M059J (cell line): ENCODE data around the gene CEP135. TPM values are rescaled to one million over a fixed set of nuclear protein-coding genes. Genes with fewer than 3 reads are reported as not detected.
"Not testable (repeated sequence)": the region's sequence is repeated elsewhere in the genome, so short reads cannot be mapped to it uniquely, and the experiment has no call there.

ENCODE experiments used
- DNase-seq: peaks from one replicate; pipeline ENCODE4 v3.0.0-alpha.2; 2012; ENCODE audit warnings: low read depth
- total RNA-seq: library from RNA; depleted of rRNA; stranded (reverse); fragments of >200 nt; shearing (Covaris generic); gene quantifications from 2 replicates; pipeline ENCODE4 v1.2.3, GENCODE V29; 2014

The CEP135 gene
- total RNA-seq, 1 experiment from 2014 or later: 2.8 TPM

DNA sequence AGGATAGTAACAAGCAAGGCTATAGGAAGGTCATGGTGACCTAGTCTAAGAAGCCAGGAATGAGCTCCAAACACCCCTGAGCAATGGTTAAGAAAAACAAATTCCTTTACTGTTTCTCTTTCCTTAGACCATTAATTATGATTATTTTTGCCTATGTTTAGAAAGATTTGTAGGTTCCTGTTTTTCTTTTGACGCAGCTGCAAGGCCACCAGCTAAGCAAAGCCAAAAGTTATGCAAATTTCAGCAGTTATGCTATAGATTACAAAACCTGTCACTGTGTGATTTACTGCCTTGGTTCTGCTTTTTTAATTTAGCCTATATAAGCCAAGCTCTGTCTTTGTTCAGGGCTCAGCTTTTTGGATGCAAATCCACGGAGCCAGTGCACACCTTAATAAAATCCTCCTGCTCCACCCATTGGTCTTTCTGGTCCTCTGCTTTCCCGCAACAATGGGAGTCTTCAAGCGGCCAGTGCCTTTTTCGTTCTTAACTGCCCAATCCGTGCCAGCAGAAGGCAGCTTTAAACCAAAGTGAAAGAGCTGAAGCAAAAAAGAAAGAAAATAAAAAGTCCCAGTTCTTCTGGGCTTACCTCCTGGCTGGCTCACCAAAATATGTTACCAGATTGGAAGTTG is 1.4 kb upstream of the CEP135 start:
- DNase-seq: peak; percentile 21

DNA sequence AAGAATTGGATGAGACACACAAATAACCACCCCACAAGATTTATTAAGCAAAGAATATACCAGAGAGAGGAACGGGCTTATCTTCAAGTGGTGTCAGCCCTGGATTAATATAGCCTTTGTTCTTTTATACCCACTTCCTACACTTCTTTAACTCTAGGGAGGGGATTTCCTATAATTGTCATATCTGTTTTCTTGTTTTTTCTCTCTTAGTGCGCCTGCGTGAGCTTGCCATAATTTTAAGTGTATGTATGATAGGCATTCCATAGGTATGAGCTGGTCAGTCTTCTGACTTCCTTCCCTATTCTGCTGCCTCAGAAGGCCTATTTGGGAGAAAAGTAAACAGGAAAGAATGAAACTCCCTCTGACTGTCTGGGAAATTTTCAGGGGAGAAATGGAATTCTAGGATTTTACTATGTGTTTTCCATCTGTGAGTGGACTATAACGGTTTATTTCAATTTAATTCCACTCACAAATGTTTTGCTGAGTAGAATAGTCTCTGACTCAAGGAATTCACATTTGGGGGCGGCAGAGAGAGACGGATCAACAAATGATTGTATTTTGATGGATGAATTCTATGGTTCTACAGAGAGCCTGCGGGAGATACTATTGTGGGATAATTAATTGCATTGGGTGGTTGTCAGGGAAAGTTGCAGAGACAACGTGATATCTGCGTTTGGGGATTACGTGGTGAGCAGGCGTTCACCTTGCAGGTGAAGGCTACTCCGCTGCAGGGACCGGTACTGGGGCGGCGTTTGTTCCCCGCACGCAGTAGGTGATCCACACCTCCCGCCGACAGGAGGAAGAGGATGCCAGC is 626 bp upstream of the CEP135 start:
- peak; percentile 85 for DNase-seq

DNA sequence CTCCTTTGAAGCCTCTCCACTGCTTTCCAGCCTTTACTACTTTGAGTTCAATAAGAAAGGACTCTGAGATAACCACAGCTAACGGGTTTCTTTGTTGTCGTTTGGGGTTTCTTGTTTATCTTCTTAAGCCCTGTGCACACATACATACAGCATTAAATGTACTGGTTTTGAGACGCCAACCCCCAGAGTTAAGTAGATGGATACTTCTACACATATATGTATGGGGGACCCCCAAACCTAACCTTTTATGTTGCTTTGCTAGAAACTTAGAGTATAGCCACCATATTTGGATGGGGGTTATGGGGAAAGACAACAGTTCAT is 697 bp downstream of the CEP135 start:
- DNase-seq: no peak

DNA sequence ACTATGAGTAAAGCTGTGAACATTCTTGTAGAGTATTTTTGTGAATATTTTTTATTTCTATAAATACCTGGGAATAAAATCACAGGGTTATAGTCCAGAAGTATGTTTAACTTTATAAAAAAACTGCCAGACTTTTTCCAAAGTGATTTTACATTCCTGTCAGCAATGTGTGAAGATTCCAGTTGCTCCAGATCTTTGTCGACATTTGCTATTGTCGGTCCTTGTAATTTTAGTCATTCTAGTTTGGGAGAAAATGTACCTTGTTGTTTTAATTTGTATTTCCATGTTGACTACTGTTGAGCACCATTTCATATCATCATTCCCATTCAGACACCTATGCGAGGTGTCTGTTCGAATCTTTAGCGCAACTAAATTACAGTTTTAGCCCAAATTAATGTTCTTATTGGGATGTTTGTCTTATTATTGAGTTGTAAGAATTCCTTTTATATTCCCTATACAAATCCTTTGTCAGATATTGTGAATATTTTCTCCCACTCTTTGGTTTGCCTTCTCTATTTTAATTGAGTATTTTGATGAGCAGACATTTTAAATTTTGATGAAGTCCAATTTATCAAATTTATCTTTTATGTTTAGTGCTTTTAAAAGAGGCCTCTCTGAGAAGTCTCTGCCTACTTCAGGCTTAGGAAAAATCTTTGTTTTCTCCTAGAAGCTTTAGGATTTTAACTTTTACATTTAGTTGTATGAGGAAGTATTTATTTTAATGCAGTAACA is 2.6 kb downstream of the CEP135 start:
- no peak for DNase-seq

DNA sequence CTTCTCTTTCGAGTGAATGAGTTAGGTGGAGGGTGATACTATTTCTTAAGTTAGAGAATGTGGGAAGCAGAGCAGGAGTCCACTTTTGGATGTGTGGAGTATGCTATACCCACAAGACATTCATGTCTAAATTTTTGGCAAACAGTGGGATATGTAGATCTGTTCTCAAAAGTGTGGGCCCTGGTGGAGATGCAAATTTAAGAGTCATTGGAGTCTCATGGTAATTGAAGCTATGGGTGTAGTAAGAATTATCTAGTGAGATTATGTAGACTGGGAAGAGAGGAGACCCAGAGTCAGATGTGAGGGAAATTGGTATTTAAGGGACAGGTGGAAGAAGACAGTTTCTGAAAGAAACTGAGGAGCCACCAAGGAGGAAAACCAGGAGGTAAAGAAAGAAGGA is 7.0 kb downstream of the CEP135 start:
- no peak for DNase-seq

DNA sequence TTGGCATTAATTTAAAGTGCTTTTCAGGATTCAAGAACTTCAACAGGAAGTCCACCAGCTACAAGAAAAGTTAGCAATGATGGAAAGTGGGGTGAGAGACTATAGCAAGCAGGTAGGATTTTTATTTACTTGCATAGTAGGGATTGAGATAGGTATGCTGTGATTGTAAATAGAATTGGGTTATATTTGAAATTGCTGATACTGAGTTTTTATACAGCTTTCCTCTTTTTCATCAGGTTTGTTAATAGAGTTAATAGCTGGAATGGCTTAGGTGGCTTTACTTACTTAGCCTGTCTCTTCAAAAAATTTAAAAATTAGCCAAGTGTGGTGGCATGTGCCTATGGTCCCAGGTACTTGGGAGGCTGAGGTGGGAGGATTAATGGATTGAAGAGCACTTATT is 10.9 kb downstream of the CEP135 start:
- no peak for DNase-seq

DNA sequence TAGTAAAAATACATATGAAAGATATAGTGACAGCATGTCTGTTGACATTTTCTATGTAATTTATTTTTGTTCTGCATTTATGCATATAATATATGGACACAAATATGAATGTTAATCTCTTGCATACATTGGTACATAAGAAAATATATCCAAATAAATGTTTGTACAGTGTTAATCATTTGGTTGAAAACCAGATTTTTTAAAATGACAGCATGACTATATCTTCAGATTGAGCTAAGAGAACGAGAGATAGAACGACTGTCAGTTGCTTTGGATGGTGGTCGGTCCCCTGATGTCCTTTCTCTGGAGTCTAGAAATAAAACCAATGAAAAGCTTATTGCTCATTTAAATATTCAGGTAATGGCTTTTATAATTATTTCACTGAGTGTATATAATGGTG is 15.3 kb downstream of the CEP135 start:
- no peak for DNase-seq

DNA sequence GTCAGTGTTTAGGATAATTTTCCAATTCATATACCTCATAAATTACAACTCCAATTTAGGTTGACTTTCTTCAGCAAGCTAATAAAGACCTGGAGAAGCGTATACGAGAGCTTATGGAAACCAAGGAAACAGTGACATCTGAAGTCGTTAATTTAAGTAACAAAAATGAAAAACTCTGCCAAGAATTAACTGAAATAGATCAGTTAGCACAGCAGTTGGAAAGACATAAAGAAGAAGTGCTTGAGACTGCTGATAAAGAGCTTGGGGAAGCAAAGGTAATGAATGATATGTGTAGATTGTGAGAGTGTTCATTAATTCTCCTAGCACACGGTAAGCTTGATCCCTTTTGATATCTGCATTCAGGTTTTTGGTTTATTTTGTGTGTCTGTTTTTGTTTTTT is 16.8 kb downstream of the CEP135 start:
- DNase-seq: no peak

DNA sequence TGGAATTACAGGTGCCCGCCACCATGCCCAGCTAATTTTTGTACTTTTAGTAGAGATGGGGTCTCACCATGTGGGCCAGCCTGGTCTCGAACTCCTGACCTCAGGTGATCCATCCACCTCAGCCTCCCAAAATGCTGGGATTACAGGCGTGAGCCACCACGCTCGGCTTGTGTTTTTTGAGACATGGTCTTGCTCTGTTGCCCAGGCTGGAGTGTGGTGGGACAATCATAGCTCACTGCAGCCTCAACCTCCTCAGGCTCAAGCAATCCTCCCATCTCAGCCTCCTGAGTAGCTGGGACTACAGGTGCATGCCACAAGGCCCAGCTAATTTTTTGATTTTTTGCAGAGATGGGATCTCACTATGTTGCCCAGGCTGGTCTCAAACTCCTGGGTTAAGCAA is 17.6 kb downstream of the CEP135 start:
- DNase-seq: not testable (repeated sequence)

DNA sequence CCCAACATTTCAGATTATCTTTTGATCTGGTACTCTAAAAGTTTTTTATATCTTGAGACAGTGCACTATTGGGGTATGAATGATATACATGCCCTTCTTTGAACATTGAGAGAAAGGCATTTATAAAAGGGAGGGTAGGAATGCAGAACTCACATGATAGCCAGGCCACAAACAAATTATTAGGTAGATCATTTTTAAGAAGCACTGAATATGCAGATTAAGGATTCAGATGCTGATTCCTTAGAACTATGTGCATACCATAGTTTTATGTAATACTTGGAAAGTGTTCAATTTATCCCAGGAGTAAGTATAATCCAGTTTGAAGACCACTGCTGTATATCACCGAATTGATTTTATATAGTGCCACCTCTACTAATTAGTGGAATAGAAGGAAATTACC is 18.6 kb downstream of the CEP135 start:
- no peak for DNase-seq

DNA sequence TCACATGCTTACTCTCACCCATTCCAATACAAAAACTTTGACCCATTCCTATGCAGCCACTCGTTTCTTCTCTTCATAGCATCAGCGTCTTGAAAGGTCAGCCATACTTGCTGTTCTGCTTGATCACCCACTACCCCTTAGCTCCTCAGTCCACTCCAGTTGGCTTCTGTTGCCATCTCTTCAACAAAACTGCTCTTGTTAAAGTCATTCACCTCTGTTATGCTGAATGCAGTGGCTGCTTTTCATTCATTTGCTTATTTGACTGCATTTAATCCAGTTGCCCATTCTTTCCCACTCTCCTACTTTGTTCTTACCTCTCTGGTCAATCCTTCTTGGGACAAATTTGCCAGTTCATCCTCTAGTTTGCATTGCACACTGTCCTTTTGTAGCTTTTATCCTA is 24.9 kb downstream of the CEP135 start:
- no peak for DNase-seq

DNA sequence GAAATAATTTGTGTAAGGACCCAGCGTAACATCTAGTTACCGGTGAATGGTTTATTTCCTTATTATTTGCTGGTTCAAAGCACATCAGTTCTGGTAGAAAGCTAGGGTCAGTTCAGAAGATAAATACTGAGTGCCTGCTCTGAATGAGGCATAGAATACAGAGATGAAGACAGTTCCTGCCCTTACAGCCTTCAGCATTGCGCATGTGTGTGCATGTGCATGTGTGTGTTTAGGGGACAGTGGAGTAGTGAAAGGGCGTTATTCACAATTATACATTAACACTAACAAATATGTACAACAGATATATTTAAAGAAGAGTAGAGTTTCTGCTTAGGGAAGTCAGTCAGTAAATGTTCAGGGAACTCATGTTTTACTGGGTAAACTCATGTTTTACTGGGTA is 29.1 kb downstream of the CEP135 start:
- no peak for DNase-seq

DNA sequence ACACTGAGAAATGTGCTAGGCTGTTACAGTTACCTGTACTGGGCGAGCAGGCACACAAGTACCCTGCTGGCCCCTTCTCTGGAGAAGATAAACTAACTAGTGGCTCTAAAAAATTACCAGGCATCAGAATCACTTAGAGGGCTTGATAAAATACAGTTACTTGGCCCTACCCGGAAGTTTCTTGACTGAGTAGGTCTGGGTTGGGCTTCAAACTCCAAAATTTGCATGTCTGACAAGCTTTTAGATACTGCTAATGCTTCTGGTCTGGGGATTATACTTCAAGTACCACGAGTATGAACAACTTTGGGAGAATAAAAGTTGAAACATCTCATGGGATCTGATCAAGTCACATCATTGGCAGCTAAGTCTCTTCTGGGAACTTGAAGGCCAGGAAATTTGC is 30.8 kb downstream of the CEP135 start:
- DNase-seq: no peak

DNA sequence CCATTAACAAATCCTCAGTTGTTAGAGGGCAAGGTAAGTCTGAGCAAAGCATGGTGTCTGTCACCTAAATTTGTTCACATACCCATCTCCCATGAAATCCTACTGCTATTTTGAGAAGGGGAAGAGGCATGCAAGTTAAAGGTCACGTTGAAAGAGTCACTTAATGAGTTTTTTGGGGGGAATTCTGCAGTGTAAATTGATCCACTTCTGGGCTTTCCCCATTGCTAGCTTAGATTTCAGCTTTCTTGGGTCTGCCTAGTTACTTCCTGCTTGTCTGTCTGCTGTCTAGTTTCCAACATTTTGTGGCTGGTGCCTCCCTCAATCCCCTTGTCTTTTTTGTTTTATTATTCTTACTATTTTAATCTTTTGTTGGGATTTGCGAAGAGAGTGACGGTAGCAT is 32.0 kb downstream of the CEP135 start:
- DNase-seq: no peak

DNA sequence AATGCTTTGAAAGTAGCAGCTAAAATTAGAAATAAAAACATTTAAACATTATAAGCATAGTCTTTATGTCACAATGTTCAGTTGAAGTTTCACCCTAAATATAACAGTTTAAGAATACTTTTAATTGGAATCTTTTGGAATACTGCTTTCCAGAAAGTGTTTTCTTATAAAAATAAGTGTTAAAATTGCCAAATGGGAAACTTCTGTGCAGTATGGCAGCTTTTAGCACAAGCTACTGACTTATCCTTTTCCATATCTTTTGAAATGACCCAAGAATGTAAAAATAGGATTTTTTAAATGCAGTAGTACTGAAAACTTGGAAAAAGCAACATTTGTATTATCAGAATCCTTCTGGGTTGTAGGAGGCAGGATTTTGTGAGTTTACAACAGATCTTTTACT is 34.2 kb downstream of the CEP135 start:
- no peak for DNase-seq

DNA sequence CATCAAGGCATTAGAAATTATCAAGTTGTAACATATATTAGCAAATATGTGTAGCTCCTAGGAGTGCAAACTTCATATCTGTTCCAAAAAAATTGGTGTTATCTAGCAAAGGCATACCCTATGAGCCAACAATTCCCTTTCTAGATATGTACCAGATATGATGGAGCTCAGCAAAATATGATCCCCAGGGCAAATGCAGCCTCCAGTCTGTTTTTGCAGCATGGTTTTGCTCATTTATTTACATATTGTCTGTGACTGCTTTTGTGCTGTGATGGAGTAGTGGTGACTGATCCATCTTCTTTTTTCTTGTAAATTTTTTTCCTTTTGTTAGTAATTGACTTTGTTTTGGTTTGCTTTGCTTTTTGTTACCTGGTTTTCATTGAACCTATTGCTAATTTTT is 41.0 kb downstream of the CEP135 start:
- DNase-seq: no peak

DNA sequence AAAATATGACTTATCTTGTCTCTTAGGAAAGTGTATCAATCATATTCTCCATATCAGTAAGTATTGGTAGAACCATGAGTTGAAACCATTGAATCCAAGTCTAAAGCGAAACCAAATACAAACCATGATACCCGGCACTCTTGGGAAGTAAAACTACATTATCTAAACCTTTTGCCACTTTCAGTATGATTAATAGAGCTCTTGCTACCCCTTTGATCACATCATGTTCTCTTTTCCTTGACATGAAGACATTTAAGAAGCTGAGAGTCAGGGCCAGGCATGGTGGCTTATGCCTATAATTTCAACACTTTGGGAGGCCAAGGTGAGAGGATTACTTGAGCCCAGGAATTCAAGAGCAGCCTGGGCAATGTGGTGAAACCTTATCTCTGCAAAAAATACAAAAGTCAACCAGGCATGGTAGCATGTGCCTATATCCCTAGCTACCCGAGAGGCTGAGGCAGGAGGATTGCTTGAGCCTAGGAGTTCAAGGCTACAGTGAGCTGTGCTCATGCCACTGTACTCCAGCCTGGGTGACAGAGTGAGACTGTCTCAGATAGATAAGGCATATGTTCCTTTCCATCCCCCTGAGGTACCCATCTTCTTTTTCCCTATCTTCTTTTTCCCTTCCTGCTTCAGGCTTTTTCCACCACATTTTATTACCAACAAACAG is 45.4 kb downstream of the CEP135 start:
- no peak for DNase-seq

DNA sequence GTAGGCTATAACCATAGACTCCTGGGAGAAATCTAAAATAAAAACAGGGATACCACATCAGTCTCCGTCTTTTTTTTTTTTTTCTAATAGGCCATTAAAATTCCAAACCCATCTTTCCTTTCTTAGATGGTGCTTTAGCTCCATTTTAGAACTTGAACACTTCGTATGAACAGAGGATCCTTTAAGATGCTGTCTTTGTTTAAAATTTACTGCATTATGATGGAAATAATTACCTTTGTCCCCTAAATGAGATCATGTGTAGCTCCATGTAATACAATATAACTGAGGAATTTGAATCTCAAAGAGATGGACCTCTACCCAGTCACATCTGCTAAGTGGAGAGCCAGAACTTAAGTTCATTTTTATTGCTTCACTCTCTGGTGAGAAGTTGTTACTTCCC is 47.9 kb downstream of the CEP135 start:
- DNase-seq: no peak

DNA sequence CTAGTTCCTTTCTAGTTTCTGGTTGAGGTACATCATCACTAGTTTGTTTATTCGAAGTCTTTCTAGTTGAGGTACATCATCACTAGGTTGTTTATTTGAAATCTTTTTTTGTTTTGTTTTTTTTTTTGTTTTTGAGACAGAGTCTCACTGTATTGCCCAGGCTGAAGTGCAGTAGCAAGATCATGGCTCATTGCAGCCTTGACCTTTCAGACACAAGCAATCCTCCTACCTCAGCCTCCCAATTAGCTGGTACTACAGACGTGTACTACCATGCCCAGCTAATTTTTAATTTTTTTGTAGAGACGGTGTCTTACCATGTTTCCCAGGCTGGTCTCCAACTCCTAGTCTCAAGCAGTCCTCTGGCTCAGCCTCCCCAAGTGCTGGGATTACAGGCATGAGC is 54.9 kb downstream of the CEP135 start:
- DNase-seq: no peak

DNA sequence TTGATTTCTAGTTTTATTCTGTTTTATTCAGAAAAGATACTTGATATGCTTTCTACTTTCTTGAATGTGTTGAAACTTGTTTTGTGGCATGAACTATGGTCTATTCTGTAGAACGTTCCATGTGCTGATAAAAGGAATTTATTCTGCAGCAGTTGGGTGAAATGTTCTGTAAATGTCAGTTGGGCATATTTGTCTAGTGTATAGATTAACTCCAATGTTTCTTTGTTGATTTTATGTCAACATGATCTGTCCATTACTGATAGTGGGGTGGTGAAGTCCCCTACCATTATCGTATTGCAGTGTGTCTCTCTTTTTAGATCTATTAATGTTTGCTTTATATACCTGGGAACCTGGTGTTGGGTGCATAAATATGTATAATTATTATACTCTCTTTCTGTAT is 55.5 kb downstream of the CEP135 start:
- no peak for DNase-seq

DNA sequence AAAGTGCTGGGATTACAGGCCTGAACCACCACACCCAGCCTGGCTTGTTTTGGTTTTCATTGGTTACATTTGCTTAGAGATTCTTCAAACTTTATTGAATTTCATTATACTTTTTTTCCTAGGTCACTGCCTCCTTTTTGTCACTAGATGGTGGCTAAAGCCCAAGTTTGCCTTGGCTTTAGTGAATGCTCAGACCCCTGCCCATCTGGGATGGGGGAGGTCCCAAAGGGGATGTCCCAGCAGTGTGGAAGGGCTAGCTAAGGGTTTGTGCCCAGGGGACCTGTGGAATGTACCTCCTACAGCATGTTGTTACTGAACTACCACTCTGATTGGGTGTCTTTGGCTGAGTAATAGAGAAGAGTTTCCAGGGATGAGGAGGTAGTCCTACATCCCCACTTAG is 58.4 kb downstream of the CEP135 start:
- DNase-seq: no peak

DNA sequence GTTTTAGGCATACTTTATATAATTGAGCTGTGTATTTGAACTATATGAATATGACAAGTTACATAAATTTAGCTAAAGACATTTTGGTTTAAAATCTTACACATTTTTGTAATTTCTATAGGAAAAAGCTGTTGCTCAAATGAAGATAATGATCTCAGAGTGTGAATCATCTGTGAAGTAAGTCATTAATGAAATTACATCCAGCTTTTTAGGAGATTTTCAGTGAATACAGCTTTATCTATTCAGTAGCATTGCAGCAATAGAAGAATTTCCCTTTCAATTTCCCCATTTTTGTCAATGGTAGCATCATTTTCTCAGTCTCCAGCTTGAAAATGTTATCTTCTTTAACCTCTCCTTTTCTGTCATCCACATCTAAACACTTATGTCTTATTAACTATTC is 59.5 kb downstream of the CEP135 start:
- DNase-seq: no peak

DNA sequence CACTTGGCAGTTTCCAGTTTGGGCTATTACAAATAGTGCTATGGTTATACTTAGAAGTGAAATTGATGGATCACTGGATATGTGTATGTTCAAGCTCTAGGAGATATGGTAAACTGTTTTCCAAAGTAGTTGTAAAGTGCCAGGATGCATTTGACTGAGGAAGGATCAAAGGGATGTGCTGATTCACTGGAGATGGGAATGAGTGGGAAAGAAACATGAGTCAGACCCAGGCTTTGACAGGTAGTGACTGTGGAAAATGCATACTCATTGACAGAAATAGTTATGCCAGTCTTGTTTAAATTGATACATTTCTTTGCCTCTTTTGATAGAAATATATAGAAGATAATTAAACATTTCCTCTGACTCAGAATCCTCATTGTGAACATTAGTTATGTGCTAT is 77.9 kb downstream of the CEP135 start:
- peak; percentile 52 for DNase-seq
